Large intestine (tissue), 3 donors: Measurements from ENCODE around the gene NUF2. TPM values are rescaled to one million over a fixed set of nuclear protein-coding genes. Genes with fewer than 3 reads are reported as not detected.

ENCODE experiments used
- DNase-seq, 2 donors: peaks; one replicate each; pipeline versions ENCODE4 v3.0.0 to v3.0.0-alpha.2; 2013
- H3K27ac ChIP-seq: one replicate; pipeline ENCODE4 v1.5.1; 2013; ENCODE audit warnings: low read length
- H3K27me3 ChIP-seq: 2 replicates; pipeline ENCODE4 v1.6.1; 2013; ENCODE audit warnings: low read length; ENCODE audit not compliant: control insufficient read depth, insufficient read depth
- H3K36me3 ChIP-seq: 2 replicates; pipeline ENCODE4 v1.6.1; 2013; ENCODE audit warnings: low read length; ENCODE audit not compliant: control insufficient read depth, insufficient read depth
- H3K4me1 ChIP-seq: one replicate; pipeline ENCODE4 v1.6.1; 2013; ENCODE audit warnings: low read length; ENCODE audit not compliant: control insufficient read depth, insufficient read depth
- H3K4me3 ChIP-seq: one replicate; pipeline ENCODE4 v1.5.1; 2013; ENCODE audit warnings: low read length
- H3K9me3 ChIP-seq: one replicate; pipeline ENCODE4 v1.6.1; 2013; ENCODE audit warnings: mild to moderate bottlenecking, low read depth, low read length, moderate library complexity; ENCODE audit not compliant: control insufficient read depth
- WGBS: methylation state at CpG from one replicate; pipeline ENCODE4 v1.1.5; 2013; ENCODE audit warnings: low lambda C conversion rate; ENCODE audit not compliant: insufficient coverage; 5-methylcytosine and 5-hydroxymethylcytosine counted together
- polyA plus RNA-seq: library from polyadenylated mRNA; unstranded; fragments of 120-200 nt; gene quantifications from one replicate; pipeline ENCODE4 v1.2.1, GENCODE V29; 2013

The NUF2 gene
- polyA plus RNA-seq, 1 donor = 9.9 TPM

DNA sequence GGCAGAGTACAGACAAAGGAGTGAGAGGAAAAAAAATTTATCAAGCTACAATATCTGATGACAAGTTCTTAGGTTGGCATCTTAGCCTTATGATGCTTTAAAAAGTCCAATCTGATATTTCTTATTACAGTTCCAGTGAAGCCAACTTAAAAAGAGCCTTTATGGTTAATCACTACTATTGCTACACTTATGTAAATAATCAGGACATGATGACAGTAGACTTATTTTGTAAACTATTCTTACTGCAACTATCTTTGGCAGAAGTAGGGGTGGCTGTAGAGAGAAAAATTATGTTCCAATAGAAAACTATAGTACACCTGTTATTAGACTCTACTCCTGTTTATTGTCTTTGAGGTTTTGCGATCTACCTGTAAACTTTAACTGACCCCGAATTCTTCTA lies 25.8 kb upstream of the NUF2 start:
- H3K36me3 ChIP-seq = no peaks in the 10 kb centered on the region
- 100% methylated on average over 2 of the region's 2 CpGs for WGBS
- no peaks in the 10 kb centered on the region for H3K4me1 ChIP-seq
- H3K4me3 ChIP-seq = no peak overlapping the region
- H3K27me3 ChIP-seq = no peaks in the 10 kb centered on the region
- no peaks in the 10 kb centered on the region for H3K9me3 ChIP-seq
- DNase-seq = no peak
- H3K27ac ChIP-seq = no peak overlapping the region

- H3K36me3 ChIP-seq = no peaks in the 10 kb centered on the region
Measured at GRCh38 chr1:163296504-163297263, 25.1 kb upstream of the NUF2 start.

DNA sequence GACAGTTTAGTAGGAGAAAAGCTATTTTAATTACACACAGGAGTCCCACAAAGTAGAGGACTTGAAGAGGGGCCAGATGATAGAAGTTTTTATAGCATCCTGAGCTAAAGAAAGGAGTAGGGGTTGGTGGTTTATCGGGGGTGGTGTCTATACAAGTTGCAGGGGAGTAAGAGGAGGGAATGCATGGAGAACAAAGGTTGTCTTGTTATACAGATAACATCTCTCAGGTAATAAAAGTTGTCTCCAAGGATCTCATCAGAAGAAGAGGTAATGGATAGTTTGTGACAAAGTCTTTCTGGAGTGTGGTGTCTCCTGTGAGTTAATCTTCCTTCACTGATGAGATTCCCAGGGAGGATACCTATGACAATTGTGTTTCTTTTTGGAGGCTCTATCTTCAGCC lies 23.4 kb upstream of the NUF2 start:
- WGBS = no CpG with 5 or more reads among the region's 1 CpG
- Histone ChIP-seq H3K36me3 (no peaks in the 10 kb centered on the region), H3K27me3 (no peaks in the 10 kb centered on the region), H3K9me3 (no peaks in the 10 kb centered on the region), H3K27ac (no peak overlapping the region), H3K4me3 (no peak overlapping the region), H3K4me1 (no peaks in the 10 kb centered on the region)
- no peak for DNase-seq

More at GRCh38 chr1:163296504-163297263, 25.1 kb upstream of the NUF2 start:
- Histone ChIP-seq H3K4me3 (no peak overlapping the region), H3K27ac (no peak overlapping the region), H3K27me3 (no peaks in the 10 kb centered on the region), H3K4me1 (no peaks in the 10 kb centered on the region), H3K9me3 (no peaks in the 10 kb centered on the region)
- no peak for DNase-seq
- 50% methylated on average over 1 of the region's 1 CpG for WGBS

GRCh38 chr1:163300568-163300967 lies 21.2 kb upstream of the NUF2 start:
- no peak overlapping the region for H3K27ac ChIP-seq
- H3K36me3 ChIP-seq = peaks cover 2% of the 10 kb centered on the region
- no peaks in the 10 kb centered on the region for H3K4me1 ChIP-seq
- no peak overlapping the region for H3K4me3 ChIP-seq
- DNase-seq = no peak
- H3K27me3 ChIP-seq = no peaks in the 10 kb centered on the region
- 94% methylated on average over 2 of the region's 4 CpGs for WGBS
- H3K9me3 ChIP-seq = no peaks in the 10 kb centered on the region

- Histone ChIP-seq H3K27ac (no peak overlapping the region), H3K36me3 (peaks cover 2% of the 10 kb centered on the region), H3K4me3 (no peak overlapping the region), H3K4me1 (no peaks in the 10 kb centered on the region), H3K27me3 (no peaks in the 10 kb centered on the region), H3K9me3 (no peaks in the 10 kb centered on the region)
- DNase-seq = no peak
- no CpG with 5 or more reads among the region's 5 CpGs for WGBS
Measured at GRCh38 chr1:163303561-163303960, 18.2 kb upstream of the NUF2 start.

- H3K27me3 ChIP-seq = no peaks in the 10 kb centered on the region
- peaks cover 2% of the 10 kb centered on the region for H3K36me3 ChIP-seq
- H3K4me1 ChIP-seq = no peaks in the 10 kb centered on the region
- WGBS = no CpG with 5 or more reads among the region's 1 CpG
- H3K27ac ChIP-seq = no peak overlapping the region
- DNase-seq = no peak
- no peak overlapping the region for H3K4me3 ChIP-seq
- no peaks in the 10 kb centered on the region for H3K9me3 ChIP-seq
Measured at GRCh38 chr1:163305441-163305840, 16.3 kb upstream of the NUF2 start.

DNA sequence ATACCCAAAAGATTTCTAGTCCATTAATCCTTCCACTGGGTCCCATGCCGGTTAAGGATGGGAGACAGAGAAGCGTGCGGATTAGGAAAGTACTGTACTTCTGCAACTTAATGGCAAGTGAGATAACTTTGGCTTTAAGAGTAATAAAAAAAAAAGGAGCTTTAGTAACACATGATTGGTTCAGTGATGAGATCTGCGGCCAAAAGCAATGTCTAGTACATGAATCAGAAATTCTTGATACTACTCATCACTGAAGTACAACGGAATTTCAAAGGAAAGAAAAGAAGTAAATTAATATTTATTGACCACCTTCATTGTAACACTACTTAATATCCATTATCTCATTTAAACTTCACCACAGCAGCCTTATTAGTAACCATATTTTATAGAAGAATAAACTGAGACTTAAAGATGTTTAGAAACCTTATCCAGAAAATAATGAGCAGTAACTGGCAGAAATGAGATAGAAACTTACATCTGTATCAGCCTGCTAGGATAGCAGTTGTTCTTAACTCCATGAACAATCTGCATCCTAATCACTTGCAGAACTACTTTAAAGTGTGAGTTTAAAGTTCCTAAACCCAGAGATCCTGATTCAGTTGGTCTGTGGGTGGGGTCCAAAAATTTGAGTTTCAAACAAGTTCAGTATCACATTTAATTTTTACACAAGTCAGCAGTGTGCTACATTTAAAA lies 14.1 kb upstream of the NUF2 start:
- Histone ChIP-seq H3K9me3 (no peaks in the 10 kb centered on the region), H3K36me3 (peaks cover 2% of the 10 kb centered on the region), H3K4me1 (no peaks in the 10 kb centered on the region), H3K27me3 (no peaks in the 10 kb centered on the region), H3K27ac (no peak overlapping the region), H3K4me3 (no peak overlapping the region)
- DNase-seq = no peak
- 93% methylated on average over 2 of the region's 5 CpGs for WGBS

- Histone ChIP-seq H3K36me3 (peaks cover 2% of the 10 kb centered on the region), H3K4me3 (no peak overlapping the region), H3K4me1 (no peaks in the 10 kb centered on the region), H3K27me3 (no peaks in the 10 kb centered on the region), H3K27ac (no peak overlapping the region), H3K9me3 (no peaks in the 10 kb centered on the region)
- WGBS = no CpG with 5 or more reads among the region's 1 CpG
- DNase-seq = no peak
Measured at GRCh38 chr1:163308811-163309210, 12.9 kb upstream of the NUF2 start.

DNA sequence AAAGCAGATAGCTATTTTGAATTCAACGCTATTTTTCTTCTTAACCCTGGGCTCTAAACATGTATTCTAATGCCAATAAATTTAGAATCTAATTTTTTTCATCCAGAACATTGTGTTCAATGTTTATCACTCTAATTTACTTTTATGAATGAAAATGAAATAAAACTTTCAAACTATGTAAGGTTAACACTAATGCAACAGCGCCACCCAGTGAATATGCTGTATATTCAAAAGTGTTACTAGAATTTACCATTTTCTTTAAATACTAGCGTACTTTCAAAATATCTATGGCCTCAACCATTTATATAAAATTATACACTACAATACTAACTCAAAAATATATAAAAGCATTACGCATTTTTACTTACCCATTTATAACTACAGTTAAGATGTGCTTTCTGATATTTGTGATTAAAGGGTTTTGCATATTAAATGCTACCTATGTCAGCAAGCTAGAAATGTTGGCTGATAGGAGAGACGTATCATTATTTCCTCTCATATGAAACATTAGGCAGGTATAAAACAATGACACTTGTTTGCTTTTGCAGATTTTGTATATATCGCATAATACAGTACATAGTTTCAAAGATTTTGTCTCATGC lies 5.9 kb upstream of the NUF2 start:
- Histone ChIP-seq H3K27ac (no peak overlapping the region), H3K27me3 (no peaks in the 10 kb centered on the region), H3K36me3 (peaks cover 11% of the 10 kb centered on the region), H3K4me3 (no peak overlapping the region), H3K9me3 (no peaks in the 10 kb centered on the region), H3K4me1 (no peaks in the 10 kb centered on the region)
- peak; percentile 6 to 14 for DNase-seq
- WGBS = 41% methylated on average over 3 of the region's 6 CpGs

- H3K27ac ChIP-seq = no peak overlapping the region
- H3K4me3 ChIP-seq = peak overlapping the region; percentile 72
- H3K27me3 ChIP-seq = no peaks in the 10 kb centered on the region
- WGBS = no CpG with 5 or more reads among the region's 3 CpGs
- H3K9me3 ChIP-seq = no peaks in the 10 kb centered on the region
- H3K36me3 ChIP-seq = peaks cover 11% of the 10 kb centered on the region
- H3K4me1 ChIP-seq = no peaks in the 10 kb centered on the region
- DNase-seq = no peak
Measured at GRCh38 chr1:163320891-163321290, 863 bp upstream of the NUF2 start.
